Nephron progenitor cell (in vitro differentiated cells): ENCODE measurements around the gene SLC25A6.
"Not testable (repeated sequence)": the region's sequence is repeated elsewhere in the genome, so short reads cannot be mapped to it uniquely, and the experiment has no call there.

Source experiments
- DNase-seq: peaks from one replicate; pipeline ENCODE4 v3.0.0; 2021
- H3K27ac Mint-ChIP-seq: 2 replicates; pipeline ENCODE4 v1.8.0; 2021; ENCODE audit warnings: mild to moderate bottlenecking, moderate library complexity, mixed read lengths
- H3K27me3 Mint-ChIP-seq: 2 replicates; pipeline ENCODE4 v1.8.0; 2021; ENCODE audit warnings: mild to moderate bottlenecking, low read depth, mixed read lengths; ENCODE audit not compliant: poor library complexity
- H3K36me3 Mint-ChIP-seq: 2 replicates; pipeline ENCODE4 v1.8.0; 2021; ENCODE audit warnings: low read depth, mixed read lengths
- H3K4me1 Mint-ChIP-seq: 2 replicates; pipeline ENCODE4 v1.8.0; 2021; ENCODE audit warnings: mixed read lengths
- H3K4me3 Mint-ChIP-seq: 2 replicates; pipeline ENCODE4 v1.8.0; 2021; ENCODE audit warnings: mild to moderate bottlenecking, moderate library complexity, mixed read lengths
- H3K9me3 Mint-ChIP-seq: 2 replicates; pipeline ENCODE4 v1.8.0; 2021; ENCODE audit warnings: mild to moderate bottlenecking, moderate library complexity, mixed read lengths
- CTCF ChIP-seq: fragments of 200-600 bp; sonication (generic); IDR thresholded peaks from 2 replicates; pipeline ENCODE4 v1.5.0; 2021; ENCODE audit warnings: antibody characterized with exemption

The SLC25A6 gene

GRCh38 chrX:1384658-1385252 is 7.2 kb downstream of the SLC25A6 start:
- Mint-ChIP-seq H3K9me3 (no peaks in the 10 kb centered on the region), H3K36me3 (peaks cover 61% of the 10 kb centered on the region), H3K27me3 (peaks cover 2% of the 10 kb centered on the region), H3K27ac (peak overlapping the region; percentile 48), H3K4me3 (no peak overlapping the region), H3K4me1 (peaks cover 15% of the 10 kb centered on the region)
- no peak for TF ChIP-seq CTCF
- no peak for DNase-seq

GRCh38 chrX:1380672-1381233 is 11.2 kb downstream of the SLC25A6 start:
- Mint-ChIP-seq H3K4me3 (no peak overlapping the region), H3K36me3 (peaks cover 29% of the 10 kb centered on the region), H3K27ac (no peak overlapping the region), H3K9me3 (no peaks in the 10 kb centered on the region), H3K4me1 (no peaks in the 10 kb centered on the region), H3K27me3 (peaks cover 6% of the 10 kb centered on the region)
- no peak for TF ChIP-seq CTCF
- no peak for DNase-seq

- Mint-ChIP-seq H3K27me3 (peaks cover 6% of the 10 kb centered on the region), H3K4me1 (no peaks in the 10 kb centered on the region), H3K9me3 (no peaks in the 10 kb centered on the region), H3K4me3 (no peak overlapping the region), H3K27ac (peak overlapping the region; percentile 39), H3K36me3 (peaks cover 7% of the 10 kb centered on the region)
- TF ChIP-seq CTCF: no peak
- DNase-seq: no peak
Measured at GRCh38 chrX:1378306-1378759, 13.6 kb downstream of the SLC25A6 start.

GRCh38 chrX:1368385-1368698 is 23.6 kb downstream of the SLC25A6 start:
- no peaks in the 10 kb centered on the region for H3K9me3 Mint-ChIP-seq
- H3K36me3 Mint-ChIP-seq: peaks cover 18% of the 10 kb centered on the region
- peaks cover 4% of the 10 kb centered on the region for H3K4me1 Mint-ChIP-seq
- H3K27ac Mint-ChIP-seq: peak overlapping the region; percentile 99
- H3K27me3 Mint-ChIP-seq: no peaks in the 10 kb centered on the region
- DNase-seq: no peak
- H3K4me3 Mint-ChIP-seq: no peak overlapping the region
- no peak for TF ChIP-seq CTCF

- not testable (repeated sequence) for H3K4me1 Mint-ChIP-seq, H3K4me3 Mint-ChIP-seq, H3K27ac Mint-ChIP-seq, DNase-seq, H3K9me3 Mint-ChIP-seq, H3K27me3 Mint-ChIP-seq
- H3K36me3 Mint-ChIP-seq: peaks cover 35% of the 10 kb centered on the region
Measured at GRCh38 chrX:1366363-1366762, 25.6 kb downstream of the SLC25A6 start.

GRCh38 chrX:1361910-1362309 is 30.0 kb downstream of the SLC25A6 start:
- H3K36me3 Mint-ChIP-seq: peaks cover 57% of the 10 kb centered on the region
- no peak for TF ChIP-seq CTCF
- no peaks in the 10 kb centered on the region for H3K4me1 Mint-ChIP-seq
- H3K4me3 Mint-ChIP-seq: no peak overlapping the region
- H3K27ac Mint-ChIP-seq: peak overlapping the region; percentile 58
- DNase-seq: no peak
- H3K27me3 Mint-ChIP-seq: peaks cover 3% of the 10 kb centered on the region
- H3K9me3 Mint-ChIP-seq: peaks cover 17% of the 10 kb centered on the region
